ENCODE data around the gene MGLL. TPM values are rescaled to one million over a fixed set of nuclear protein-coding genes. Genes with fewer than 3 reads are reported as not detected.

Gene MGLL
- total and polyA plus RNA-seq, 4 experiments from 2014 or later, result 0.77 to 4.8 (median 2.3) TPM

DNA sequence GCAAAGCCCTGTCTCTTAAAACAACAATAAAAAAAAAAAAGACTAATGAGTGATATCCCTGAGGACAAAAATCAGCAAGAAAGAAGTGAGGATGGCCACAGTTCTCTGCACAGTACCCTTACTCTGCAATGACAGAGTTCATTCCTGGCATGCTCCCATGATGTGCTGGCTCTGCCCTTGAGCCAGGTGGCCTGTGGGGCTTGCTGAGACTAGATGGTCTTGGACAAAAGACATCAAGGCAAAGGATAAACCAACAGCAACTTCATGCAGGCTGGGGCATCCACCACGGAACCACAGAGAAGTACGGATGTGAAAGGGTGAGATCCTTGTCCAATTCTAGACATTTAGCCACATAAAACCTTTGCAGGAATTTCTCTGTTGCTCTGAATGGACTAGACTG, 12.7 kb downstream of the MGLL start:
- no peak overlapping the region for H3K27ac ChIP-seq (ENCODE audit: low read depth, low read length)
- Mint-ChIP-seq H3K36me3 (no peaks in the 10 kb centered on the region), H3K4me3 (no peak overlapping the region), H3K27ac (no peak overlapping the region), H3K27me3 (peaks cover 5 to 13% of the 10 kb centered on the region in 2 donors), H3K9me3 (peaks cover 0 to 2% (median 0%) of the 10 kb centered on the region in 8 donors), H3K4me1 (peaks cover 0 to 3% (median 0%) of the 10 kb centered on the region in 4 donors)
- H3K27me3 ChIP-seq (ENCODE audit: insufficient read depth, low read length), result no peaks in the 10 kb centered on the region
- H3K9me3 ChIP-seq (ENCODE audit: control insufficient read depth in 1 of 2, low read length in 2 of 2), result no peaks in the 10 kb centered on the region
- intact Hi-C loops (cut with micrococcal nuclease), result no loop called here
- no peaks in the 10 kb centered on the region for H3K36me3 ChIP-seq (ENCODE audit: insufficient read depth, low read length)
- ChIA-PET POLR2A (ENCODE audit: partially characterized antibody) (no interaction called here), CTCF (ENCODE audit: partially characterized antibody) (no interaction called here)
- no peaks in the 10 kb centered on the region for H3K4me1 ChIP-seq (ENCODE audit: insufficient read depth, low read length)
- DNase-seq, result no peak
- H3K4me3 ChIP-seq (ENCODE audit: low read length in 2 of 2), result no peak overlapping the region

DNA sequence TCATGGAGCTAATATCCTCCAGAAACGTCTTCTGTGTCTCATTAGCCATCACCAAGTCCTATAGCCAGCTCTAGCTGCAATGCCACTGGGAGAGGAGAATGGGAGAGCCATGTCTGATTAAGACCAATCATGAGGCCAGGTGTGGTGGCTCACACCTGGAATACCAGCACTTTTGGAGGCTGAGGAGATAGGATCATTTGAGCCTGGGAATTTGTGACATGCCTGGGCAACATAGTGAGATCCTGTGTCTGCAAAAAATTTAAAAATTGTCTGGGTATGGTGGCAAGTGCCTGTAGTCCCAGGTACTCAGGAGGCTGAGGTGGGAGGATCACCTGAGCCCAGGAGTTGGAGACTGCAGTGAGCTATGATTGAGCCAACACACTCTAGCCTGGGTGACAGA, 13.1 kb downstream of the MGLL start:
- Histone ChIP-seq H3K27ac (ENCODE audit: low read depth, low read length) (no peak overlapping the region), H3K9me3 (ENCODE audit: control insufficient read depth in 1 of 2, low read length in 2 of 2) (no peaks in the 10 kb centered on the region), H3K4me1 (ENCODE audit: insufficient read depth, low read length) (no peaks in the 10 kb centered on the region), H3K27me3 (ENCODE audit: insufficient read depth, low read length) (no peaks in the 10 kb centered on the region), H3K4me3 (ENCODE audit: low read length in 2 of 2) (no peak overlapping the region), H3K36me3 (ENCODE audit: insufficient read depth, low read length) (no peaks in the 10 kb centered on the region)
- Mint-ChIP-seq H3K4me1 (peaks cover 0 to 3% (median 0%) of the 10 kb centered on the region in 4 donors), H3K27ac (no peak overlapping the region), H3K9me3 (peaks cover 0 to 2% (median 0%) of the 10 kb centered on the region in 8 donors), H3K4me3 (no peak overlapping the region), H3K36me3 (no peaks in the 10 kb centered on the region), H3K27me3 (peaks cover 4 to 13% of the 10 kb centered on the region in 2 donors)
- POLR2A ChIA-PET (ENCODE audit: partially characterized antibody), result no interaction called here
- intact Hi-C loops (cut with micrococcal nuclease), result no loop called here
- CTCF ChIA-PET (ENCODE audit: partially characterized antibody), result no interaction called here
- no peak for DNase-seq

DNA sequence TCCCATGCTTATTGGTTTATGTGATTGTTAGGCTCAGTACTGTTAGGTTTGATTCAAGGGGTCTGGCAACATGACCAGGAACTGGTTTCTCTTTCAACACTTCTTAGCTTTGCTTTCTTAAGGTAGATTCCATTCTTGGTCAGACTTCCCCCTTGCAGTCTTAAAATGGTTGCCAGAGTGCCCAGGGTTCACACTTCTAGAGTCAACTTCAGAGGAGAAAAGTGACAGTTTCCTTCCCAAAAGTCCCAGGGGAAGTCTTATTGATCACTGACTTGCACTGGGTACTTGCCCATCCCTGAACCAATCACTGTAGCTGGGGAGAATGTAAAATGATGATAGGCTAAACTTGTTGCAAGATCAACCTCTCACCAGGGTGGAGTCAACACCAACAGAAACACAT, 14.1 kb downstream of the MGLL start:
- Histone ChIP-seq H3K4me1 (ENCODE audit: insufficient read depth, low read length) (no peaks in the 10 kb centered on the region), H3K4me3 (ENCODE audit: low read length in 2 of 2) (no peak overlapping the region), H3K27me3 (ENCODE audit: insufficient read depth, low read length) (no peaks in the 10 kb centered on the region), H3K36me3 (ENCODE audit: insufficient read depth, low read length) (no peaks in the 10 kb centered on the region), H3K9me3 (ENCODE audit: control insufficient read depth in 1 of 2, low read length in 2 of 2) (no peaks in the 10 kb centered on the region), H3K27ac (ENCODE audit: low read depth, low read length) (no peak overlapping the region)
- Mint-ChIP-seq H3K27ac (no peak overlapping the region), H3K4me1 (peaks cover 0 to 3% (median 0%) of the 10 kb centered on the region in 4 donors), H3K4me3 (no peak overlapping the region), H3K36me3 (no peaks in the 10 kb centered on the region), H3K9me3 (peaks cover 0 to 2% (median 0%) of the 10 kb centered on the region in 8 donors), H3K27me3 (peaks cover 4 to 12% of the 10 kb centered on the region in 2 donors)
- ChIA-PET CTCF (ENCODE audit: partially characterized antibody) (no interaction called here), POLR2A (ENCODE audit: partially characterized antibody) (no interaction called here)
- intact Hi-C loops (cut with micrococcal nuclease), result no loop called here
- no peak for DNase-seq

DNA sequence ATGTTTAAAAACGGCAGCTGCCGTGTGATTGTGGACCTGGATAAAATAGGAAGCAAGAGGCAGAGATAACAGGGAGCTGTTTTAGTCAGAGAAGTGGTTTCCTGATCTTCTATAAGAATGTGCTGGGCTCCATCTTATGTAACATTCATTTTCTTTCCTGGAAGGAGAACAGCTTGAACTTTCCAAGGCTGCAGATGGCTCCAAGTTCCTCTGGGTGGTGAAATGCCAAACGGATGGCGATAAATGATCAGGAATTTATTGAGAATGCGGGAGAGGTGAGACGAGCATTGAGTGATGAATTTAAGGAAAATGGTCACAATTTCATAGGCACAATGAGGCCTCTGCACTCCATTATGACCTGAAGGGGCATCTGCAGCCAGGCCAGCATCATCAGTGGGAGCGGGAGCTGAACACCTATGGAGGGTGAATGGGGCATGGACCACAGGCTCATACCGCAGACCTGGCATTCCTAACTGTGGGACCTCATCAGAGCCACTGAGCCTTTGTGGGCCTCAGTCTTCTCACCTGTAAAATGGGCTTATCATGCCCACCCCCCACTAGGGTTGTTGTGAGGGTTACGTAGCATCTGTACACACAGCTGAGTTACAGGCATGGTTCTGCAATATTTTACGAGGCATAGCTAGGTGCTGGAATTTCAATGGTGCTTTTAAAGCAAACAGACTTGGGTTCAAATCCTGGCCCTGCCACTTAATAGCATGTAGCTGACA, 17.1 kb downstream of the MGLL start:
- Histone ChIP-seq H3K36me3 (ENCODE audit: insufficient read depth, low read length) (no peaks in the 10 kb centered on the region), H3K4me1 (ENCODE audit: insufficient read depth, low read length) (no peaks in the 10 kb centered on the region), H3K4me3 (ENCODE audit: low read length in 2 of 2) (no peak overlapping the region), H3K27ac (ENCODE audit: low read depth, low read length) (no peak overlapping the region), H3K9me3 (ENCODE audit: control insufficient read depth in 1 of 2, low read length in 2 of 2) (no peaks in the 10 kb centered on the region), H3K27me3 (ENCODE audit: insufficient read depth, low read length) (no peaks in the 10 kb centered on the region)
- POLR2A ChIA-PET (ENCODE audit: partially characterized antibody), result no interaction called here
- Mint-ChIP-seq H3K27ac (no peak overlapping the region), H3K9me3 (no peaks in the 10 kb centered on the region), H3K4me1 (peaks cover 4 to 8% (median 6%) of the 10 kb centered on the region in 4 donors), H3K4me3 (no peak overlapping the region), H3K27me3 (peaks cover 2 to 3% of the 10 kb centered on the region in 2 donors), H3K36me3 (no peaks in the 10 kb centered on the region)
- CTCF ChIA-PET (ENCODE audit: partially characterized antibody), result no interaction called here
- intact Hi-C loops (cut with micrococcal nuclease), result no loop called here
- DNase-seq, result no peak

DNA sequence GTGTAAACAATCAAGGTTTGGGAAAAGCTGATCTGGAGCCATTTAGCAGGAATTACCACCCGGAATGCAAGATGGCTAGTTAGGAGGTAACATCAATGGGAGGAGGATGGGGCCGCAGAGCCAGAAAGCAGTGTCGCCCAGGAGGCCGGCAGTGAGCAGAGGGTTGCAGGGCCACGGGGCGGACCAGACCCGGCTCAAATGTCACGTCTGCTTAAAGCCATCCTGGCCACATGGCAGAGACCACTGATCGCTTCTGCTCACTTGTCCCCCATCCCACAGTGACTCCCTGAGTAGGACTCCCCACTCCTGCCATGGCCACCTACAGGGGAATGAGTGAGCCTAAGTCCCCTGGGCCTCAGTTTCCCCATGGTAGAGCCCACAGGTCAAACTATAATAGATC, 18.2 kb downstream of the MGLL start:
- no peaks in the 10 kb centered on the region for H3K36me3 ChIP-seq (ENCODE audit: insufficient read depth, low read length)
- ChIA-PET CTCF (ENCODE audit: partially characterized antibody) (no interaction called here), POLR2A (ENCODE audit: partially characterized antibody) (no interaction called here)
- Mint-ChIP-seq H3K4me1 (peaks cover 4 to 10% (median 6%) of the 10 kb centered on the region in 4 donors), H3K9me3 (no peaks in the 10 kb centered on the region), H3K36me3 (no peaks in the 10 kb centered on the region), H3K27me3 (peaks cover 2 to 3% of the 10 kb centered on the region in 2 donors), H3K27ac (no peak overlapping the region), H3K4me3 (no peak overlapping the region)
- no peak overlapping the region for H3K4me3 ChIP-seq (ENCODE audit: low read length in 2 of 2)
- no peaks in the 10 kb centered on the region for H3K4me1 ChIP-seq (ENCODE audit: insufficient read depth, low read length)
- no peak overlapping the region for H3K27ac ChIP-seq (ENCODE audit: low read depth, low read length)
- intact Hi-C loops (cut with micrococcal nuclease), result no loop called here
- no peaks in the 10 kb centered on the region for H3K9me3 ChIP-seq (ENCODE audit: control insufficient read depth in 1 of 2, low read length in 2 of 2)
- H3K27me3 ChIP-seq (ENCODE audit: insufficient read depth, low read length), result no peaks in the 10 kb centered on the region
- no peak for DNase-seq

DNA sequence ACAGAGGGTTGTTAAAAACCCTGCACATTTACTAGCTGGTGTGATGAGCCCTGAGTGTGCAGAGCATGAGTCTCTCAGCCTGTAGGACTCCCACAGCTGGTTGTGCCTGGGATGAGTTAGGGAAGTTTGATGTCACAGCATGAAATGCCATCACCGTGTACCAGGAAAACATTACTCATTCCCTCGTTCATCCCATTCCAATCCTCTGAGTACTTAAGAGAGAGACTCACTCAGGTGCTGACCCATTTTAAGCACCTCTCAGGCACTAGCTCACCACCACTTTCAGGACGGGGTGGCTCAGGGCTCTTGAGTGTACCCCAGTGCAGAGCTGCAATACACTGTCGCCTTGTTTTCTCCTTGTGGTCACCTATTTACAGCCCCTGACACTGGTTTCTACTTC, 18.7 kb downstream of the MGLL start:
- H3K36me3 Mint-ChIP-seq, result no peaks in the 10 kb centered on the region
- Histone ChIP-seq H3K9me3 (ENCODE audit: control insufficient read depth in 1 of 2, low read length in 2 of 2) (no peaks in the 10 kb centered on the region), H3K27me3 (ENCODE audit: insufficient read depth, low read length) (no peaks in the 10 kb centered on the region), H3K4me1 (ENCODE audit: insufficient read depth, low read length) (no peaks in the 10 kb centered on the region), H3K27ac (ENCODE audit: low read depth, low read length) (no peak overlapping the region), H3K4me3 (ENCODE audit: low read length in 2 of 2) (no peak overlapping the region), H3K36me3 (ENCODE audit: insufficient read depth, low read length) (no peaks in the 10 kb centered on the region)
- peaks cover 4 to 10% (median 6%) of the 10 kb centered on the region in 4 donors for H3K4me1 Mint-ChIP-seq
- H3K4me3 Mint-ChIP-seq, result no peak overlapping the region
- ChIA-PET CTCF (ENCODE audit: partially characterized antibody) (no interaction called here), POLR2A (ENCODE audit: partially characterized antibody) (no interaction called here)
- peaks cover under 1% of the 10 kb centered on the region in 2 donors for H3K27me3 Mint-ChIP-seq
- no peaks in the 10 kb centered on the region for H3K9me3 Mint-ChIP-seq
- no peak for DNase-seq
- intact Hi-C loops (cut with micrococcal nuclease), result no loop called here
- no peak overlapping the region for H3K27ac Mint-ChIP-seq

DNA sequence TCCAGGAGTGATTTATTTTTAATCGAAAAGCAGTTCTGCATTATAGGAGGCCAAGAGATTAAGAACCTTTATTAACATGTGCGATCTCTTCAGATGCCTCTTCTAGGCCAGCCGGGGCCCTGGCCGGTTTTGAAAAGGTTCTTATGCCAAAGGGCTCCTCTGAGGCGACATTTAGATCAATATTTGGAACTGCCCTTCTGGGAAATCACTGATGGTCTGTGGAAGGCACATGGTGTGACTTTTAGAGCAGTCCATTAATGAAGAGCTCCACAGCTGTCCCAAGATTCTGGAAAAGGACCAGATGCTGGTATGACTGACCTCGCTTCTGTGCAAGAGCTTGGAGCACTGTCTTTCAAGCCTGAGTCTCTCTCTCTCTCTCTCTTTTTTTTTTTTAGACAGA, 19.7 kb downstream of the MGLL start:
- Mint-ChIP-seq H3K36me3 (no peaks in the 10 kb centered on the region), H3K9me3 (no peaks in the 10 kb centered on the region), H3K27ac (no peak overlapping the region), H3K27me3 (peaks cover 0 to 2% of the 10 kb centered on the region in 2 donors), H3K4me3 (no peak overlapping the region), H3K4me1 (peaks cover 4 to 10% (median 6%) of the 10 kb centered on the region in 4 donors)
- H3K4me1 ChIP-seq (ENCODE audit: insufficient read depth, low read length), result no peaks in the 10 kb centered on the region
- no peaks in the 10 kb centered on the region for H3K9me3 ChIP-seq (ENCODE audit: control insufficient read depth in 1 of 2, low read length in 2 of 2)
- no peak overlapping the region for H3K4me3 ChIP-seq (ENCODE audit: low read length in 2 of 2)
- H3K36me3 ChIP-seq (ENCODE audit: insufficient read depth, low read length), result no peaks in the 10 kb centered on the region
- ChIA-PET CTCF (ENCODE audit: partially characterized antibody) (no interaction called here), POLR2A (ENCODE audit: partially characterized antibody) (no interaction called here)
- intact Hi-C loops (cut with micrococcal nuclease), result no loop called here
- DNase-seq, result no peak
- no peaks in the 10 kb centered on the region for H3K27me3 ChIP-seq (ENCODE audit: insufficient read depth, low read length)
- H3K27ac ChIP-seq (ENCODE audit: low read depth, low read length), result no peak overlapping the region
